Stimulated activated CD4-positive, alpha-beta T cell treated with anti-CD3 and anti-CD28 coated beads, Interleukin-4, amount 100 ng/mL, for 24 hours (primary cell): ENCODE results near the gene SOX9.
"Not testable (repeated sequence)": the region's sequence is repeated elsewhere in the genome, so short reads cannot be mapped to it uniquely, and the experiment has no call there.

Experiments used
- DNase-seq: peaks from one replicate; pipeline ENCODE4 v3.0.0-alpha.2; 2020

Gene SOX9

DNA sequence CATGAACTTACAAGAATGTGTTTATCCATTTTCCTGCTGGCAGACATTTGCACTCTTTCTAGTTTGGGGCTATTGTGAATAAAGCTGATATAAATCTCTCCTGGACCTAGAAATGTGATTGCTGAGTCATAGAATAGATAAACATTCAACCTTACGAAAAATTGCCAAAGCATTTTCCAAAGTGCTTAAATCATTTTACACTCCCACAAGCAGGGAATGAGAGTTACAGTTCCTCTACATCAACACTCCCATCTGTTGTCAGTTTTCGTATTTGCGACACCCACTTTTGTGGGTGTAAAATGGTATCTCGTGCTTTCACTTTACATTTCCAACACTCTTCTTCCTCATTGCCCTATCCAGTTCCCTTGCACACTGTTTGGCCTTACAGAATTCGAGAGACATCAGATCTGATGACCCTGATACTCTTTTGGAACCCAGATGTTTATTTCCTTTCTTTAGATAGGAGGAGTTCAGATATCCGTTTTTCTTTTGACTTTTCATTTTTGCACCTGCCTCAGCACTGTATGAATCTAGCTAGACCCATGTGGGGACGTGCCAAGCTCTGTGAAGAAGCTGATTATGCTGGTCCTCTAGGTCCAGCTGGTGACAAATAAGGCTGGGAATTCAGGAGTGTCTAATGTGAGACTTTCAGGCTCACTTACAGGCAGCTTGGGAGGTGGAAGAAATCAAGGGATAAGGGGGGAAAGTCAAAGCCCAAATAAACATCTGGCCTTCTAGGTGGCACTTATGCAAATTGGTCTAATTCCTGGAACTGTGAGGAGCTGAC, 14.0 kb downstream of the SOX9 start:
- no peak for DNase-seq

DNA sequence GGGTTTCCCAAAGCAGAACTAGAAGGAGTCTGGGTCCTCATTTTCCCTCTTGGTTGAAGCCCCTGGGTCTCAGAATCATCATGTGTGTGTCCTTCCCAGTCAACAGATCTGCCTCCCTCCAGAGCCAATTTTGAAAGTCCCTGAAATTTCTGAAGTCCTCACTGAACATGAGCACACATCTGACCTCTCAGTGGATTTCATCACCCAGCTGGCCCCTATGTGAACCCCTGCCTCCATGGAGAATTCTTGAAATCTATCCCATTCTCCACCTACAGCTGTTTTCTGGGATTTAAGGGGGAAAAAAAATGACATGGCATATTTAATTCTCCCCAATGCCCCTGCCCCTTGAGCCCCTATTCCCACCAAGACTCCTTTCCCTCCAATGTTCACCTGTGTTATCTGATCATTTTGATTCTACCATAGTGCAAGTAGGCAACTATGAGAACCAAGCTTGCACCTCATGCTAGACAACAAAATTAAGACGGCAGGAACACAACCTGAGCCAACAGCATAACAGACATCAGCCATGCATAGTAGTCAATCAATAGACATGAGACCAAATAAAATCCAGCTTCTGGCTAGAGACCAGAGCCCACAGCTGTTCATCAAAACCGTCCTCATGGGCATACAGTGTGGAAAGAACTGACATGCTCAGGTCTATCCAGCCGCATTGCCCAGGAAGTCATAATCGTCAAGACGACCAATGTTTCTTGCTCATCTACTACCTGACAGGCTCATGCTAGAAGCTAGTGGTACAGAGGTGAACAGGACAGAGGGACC, 14.9 kb downstream of the SOX9 start:
- no peak for DNase-seq

DNA sequence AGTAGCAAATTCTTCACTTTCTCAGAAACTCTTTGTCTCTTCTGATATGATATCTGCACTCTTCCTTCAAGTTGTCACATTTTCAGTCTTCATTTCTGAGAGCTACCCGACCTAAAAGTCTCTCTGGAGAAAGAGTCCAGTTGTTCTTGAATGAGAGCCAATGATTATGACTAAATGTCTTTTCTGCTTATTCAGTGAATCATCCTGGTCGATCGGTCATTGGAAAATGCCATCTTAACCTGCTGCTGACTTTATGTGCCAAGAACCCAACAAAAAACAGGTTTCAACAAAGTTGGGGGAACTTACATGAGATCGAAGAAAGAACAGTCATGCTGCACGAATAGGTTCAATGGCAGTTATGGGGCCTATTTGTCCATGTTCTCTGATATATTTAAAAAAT, 15.9 kb downstream of the SOX9 start:
- no peak for DNase-seq

DNA sequence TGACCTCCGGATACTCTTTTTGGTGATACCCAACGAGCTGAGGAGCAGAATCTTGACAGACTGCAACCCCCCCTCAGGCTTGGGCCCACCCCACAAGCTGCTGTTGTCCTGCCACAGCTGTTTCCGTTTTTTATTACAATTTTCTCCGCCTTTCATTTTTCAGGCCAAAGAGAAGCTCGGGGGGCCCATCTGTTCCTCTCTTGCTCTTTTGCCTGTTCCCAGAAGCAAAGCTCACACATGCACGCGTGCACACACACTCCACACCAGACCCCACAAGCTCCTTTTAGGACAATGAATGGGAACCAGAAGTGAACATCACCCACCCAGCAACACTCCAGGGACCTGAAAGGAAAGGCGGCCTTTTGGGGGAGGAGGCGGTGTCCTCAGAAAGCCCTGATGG, 16.3 kb downstream of the SOX9 start:
- no peak for DNase-seq

DNA sequence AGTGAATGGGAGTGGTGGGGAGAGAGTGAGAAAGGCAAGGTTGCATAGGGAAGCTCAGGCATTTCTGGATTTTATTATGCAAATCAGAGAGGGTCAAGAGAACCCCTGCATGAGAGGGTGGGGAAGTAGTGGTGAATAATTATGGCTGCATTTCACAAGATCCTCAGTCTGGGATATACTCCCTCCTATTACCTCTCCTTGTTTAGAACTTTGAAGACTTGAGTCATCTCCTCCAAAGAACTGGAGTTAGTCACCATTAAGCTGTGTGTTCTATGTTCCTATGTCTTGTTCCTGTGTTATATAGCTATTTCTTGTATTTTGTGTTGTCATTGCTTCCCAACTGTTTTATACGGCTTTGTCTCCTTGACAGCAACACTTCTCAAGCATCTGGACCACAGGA, 18.4 kb downstream of the SOX9 start:
- DNase-seq, result no peak

DNA sequence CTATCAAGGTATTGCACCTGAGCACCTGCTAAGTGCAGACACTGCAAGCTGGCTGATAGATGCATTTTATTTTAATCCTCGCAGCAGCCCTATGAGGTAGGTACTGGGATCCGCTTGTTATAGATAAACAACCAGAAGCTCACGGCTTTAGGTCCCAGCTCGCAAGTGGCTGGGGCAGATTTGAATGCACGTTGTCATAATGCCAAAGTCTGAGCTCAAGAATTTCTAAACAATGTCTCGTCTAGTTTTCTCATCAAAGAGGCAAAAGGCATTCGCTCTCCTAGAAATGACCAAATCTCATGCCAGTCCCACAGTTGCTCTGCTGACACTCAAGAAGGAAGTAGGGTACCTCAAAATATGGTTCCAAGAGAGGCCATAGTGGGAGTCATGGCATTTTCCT, 20.5 kb downstream of the SOX9 start:
- DNase-seq, result no peak

DNA sequence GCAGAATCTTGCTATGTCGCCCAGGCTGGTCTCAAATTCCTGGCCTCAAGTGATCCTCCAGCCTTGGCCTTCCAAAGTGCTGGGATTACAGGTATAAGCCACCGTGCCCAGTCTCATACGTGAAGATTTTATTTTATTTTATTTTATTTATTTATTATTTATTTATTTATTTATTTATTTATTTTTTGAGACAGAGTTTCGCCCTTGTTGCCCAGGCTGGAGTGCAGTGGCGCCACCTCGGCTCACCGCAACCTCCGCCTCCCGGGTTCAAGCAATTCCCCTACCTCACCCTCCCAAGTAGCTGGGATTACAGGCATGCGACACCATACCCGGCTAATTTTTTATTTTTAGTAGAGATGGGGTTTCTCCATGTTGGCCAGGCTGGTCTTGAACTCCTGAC, 21.3 kb downstream of the SOX9 start:
- DNase-seq, result not testable (repeated sequence)

DNA sequence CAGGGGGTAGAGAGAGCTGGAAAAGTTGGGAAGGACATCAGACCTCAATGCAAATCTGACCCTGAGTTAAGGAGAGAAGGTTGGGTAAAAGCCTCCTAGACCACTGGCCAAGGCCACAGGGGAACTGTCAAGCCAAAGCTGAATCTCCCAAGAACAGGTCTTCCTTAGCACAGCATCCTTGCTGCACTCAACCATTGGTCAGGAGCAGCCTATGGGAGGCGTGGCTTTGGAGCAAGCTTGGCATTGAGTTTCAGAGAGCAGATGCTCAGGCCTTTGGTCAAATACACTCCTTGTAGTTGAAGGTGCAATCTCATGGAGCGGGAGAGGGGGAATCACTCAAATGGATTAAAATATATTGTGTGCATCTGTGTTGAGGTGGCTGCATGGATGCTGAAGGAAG, 21.8 kb downstream of the SOX9 start:
- DNase-seq, result no peak

DNA sequence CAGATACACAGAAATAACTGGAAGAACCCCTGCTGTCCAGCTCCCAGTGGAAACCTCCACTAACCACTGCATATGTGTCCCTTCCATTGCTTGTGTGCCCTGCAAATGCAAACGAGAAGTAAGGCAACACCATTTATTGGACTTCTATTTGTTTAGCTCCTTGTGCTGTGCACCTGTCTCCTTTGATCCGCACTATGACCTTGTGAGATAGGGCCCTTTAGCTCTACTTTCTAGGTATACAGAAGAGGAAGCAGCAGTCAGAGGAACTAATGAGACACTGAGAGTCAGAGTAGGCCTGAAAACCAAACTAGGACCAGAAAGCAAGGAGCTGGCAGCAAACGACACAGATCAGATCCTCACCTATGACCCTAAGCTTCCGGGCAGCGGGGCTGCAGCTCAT, 22.4 kb downstream of the SOX9 start:
- DNase-seq, result no peak

DNA sequence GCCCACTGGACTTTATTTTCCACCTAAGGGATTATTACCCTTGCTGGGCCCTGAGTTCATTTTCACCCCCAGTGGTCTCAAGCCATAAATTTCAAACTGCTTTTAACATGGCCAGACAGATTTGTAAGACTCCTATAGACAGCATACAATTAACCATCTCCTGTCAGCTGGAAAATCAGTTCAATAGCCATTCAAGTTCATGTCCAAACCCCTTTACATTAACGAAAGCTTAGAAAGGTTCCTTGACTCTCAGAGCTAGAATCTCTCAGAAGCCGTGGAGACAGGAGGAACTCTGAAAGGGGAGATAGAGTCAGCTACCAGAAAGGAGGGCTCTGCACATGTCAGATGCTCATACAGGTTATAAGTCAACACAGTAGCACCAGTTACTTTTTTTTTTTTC, 23.3 kb downstream of the SOX9 start:
- DNase-seq, result no peak

DNA sequence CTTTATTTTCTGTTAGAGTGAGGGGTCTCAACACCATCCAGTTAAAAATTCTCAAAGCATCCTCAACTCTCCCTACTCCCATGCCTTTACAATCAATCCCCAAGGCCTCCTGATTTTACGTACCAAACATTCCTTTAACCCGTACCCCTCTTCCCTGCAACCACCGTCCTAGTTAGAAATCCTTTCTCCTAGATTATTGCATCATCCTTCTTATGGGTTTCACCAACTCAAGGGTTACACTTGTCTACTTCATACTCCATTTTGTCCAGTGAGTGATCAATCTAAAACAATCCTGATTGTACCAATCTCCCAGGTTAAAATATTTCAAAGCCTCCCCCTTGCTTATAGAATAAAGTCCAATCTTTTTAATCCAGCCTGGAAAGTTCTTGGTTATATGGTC, 24.7 kb downstream of the SOX9 start:
- no peak for DNase-seq

DNA sequence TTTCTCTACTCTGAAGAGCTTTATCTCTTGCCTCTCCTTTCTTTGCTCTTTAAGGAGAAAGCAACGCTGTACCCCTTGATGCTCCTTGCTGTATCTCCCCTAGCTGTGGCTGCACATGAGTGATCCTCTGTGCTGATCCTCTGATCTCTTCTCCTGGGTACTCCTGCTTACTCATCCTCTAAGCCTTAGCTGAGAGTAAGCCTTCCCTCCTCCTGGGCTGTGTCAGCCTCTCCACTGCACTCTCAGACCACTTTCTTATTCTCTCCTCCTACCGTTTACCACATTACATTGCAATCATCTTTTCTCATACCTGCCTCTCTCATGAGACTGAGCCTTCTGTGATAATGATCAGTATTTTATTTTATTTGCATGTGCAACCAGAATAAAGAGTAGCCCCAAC, 25.1 kb downstream of the SOX9 start:
- DNase-seq, result no peak

DNA sequence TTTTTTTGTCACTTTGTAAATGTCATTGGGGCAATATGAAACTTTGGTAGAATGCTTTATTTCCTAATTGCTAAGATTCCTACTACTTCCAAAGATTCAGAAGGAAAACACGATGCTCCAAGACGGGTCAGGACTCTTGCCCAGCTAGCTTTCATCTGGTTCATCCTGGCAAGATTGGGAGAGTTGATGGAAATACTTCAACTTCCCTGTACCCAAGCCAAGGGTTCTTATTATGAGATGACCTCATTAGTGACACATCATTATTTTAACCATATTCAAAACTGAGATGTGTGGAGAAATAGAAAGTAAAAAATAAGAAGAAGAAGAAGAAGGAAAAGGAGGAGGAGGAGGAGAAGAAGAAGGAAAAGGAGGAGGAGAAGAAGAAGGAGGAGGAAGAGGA, 25.6 kb downstream of the SOX9 start:
- DNase-seq, result no peak

DNA sequence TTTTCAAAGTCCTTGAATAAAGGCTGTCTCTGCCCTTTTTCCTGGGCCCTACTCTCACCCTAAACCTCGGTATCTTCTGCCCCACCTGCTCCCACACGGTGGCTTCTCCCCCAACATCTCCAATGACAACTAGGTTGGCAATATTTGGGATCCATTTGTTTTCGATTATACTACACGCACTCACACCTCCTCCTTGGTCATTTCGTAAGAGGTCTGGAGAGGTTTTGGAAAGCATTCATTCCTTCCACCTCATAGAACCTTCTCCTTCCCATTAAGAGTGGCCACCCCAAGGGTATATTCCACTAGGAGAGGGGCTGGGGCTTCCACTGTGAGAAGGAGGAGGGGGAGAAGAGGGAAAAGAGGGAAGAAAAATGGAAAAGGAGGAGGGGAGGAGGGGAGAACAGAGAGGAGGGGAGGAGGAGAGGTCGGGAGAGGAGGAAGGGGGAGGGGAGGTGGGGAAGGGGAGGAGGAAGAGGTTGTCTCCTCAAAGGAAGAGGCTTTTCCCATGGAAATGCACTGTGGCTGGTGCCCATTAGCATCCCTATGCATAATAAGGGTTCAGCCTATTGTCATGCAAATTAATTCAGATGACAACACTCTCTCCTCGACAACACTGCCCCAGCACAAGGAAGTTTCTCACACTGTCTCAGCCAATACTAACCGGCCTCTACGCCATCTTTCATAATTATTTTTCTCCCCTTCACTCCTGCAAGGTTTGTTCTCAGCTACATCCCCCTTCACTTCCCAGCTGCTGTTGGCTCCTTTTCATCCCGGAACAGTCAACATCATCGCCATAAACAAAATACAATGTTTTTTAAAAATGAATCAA, 30.0 kb downstream of the SOX9 start:
- no peak for DNase-seq

DNA sequence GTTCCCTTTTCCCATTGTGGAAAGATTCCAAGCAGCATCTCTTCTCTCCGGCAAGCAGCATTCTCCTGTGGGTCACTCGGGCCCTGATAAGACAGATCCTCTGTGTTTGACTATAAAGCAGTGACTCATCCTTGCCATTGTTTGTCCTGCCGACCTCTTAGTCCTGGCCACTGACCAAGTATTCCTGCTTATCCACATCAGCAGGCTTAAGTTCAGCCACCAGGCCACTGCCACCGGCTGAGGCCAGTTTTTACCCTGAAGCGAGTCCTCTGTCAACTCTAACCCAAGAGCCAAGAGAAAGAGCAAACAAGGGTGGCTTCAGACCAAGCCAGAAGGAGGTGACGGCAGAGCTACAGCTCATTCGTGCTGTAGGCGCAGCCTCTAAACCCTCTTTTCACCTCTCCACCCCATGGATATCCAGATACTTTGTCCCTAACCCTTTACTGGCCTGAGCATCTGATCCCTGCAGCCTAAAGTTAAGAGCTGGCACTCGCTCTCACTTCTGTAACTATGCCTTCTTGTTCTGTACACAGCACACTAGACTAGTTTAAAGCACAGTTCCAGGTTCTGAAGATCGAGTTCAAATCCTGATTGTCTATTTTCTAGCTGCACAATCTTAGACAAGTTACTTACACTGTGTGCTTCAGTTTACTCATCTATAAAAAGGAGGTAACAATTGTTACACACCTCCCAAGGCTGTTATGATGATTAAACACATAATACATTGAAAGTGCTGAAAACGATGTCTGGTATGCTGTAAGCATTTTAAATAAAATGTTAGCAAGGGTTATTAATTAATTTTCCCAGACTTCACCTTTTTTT, 31.0 kb downstream of the SOX9 start:
- DNase-seq, result no peak

DNA sequence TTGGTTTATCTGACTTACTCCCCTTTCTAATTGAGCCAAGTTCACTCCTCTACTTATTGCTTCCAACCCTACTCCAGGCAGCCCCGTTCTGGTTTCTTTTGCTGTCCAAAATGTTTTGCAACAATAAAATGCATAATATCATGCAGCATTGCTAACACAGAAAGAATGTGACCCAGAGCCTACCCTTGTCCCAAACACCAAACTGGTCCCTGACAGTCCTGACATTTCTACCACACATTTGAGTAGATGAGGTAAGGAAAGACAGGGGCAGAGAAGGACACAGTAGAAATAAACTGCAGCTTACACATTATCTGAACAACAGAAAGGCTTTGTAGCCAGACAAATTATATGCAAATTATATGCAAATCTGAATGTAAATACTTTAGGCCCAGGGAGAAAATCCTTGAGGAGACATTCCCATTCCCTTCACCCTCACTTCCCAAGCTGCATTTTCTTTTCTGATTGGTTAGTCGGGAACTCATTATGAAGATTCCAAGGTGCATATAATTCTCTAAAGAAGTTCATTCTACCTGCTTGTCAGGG, 31.6 kb downstream of the SOX9 start:
- no peak for DNase-seq

DNA sequence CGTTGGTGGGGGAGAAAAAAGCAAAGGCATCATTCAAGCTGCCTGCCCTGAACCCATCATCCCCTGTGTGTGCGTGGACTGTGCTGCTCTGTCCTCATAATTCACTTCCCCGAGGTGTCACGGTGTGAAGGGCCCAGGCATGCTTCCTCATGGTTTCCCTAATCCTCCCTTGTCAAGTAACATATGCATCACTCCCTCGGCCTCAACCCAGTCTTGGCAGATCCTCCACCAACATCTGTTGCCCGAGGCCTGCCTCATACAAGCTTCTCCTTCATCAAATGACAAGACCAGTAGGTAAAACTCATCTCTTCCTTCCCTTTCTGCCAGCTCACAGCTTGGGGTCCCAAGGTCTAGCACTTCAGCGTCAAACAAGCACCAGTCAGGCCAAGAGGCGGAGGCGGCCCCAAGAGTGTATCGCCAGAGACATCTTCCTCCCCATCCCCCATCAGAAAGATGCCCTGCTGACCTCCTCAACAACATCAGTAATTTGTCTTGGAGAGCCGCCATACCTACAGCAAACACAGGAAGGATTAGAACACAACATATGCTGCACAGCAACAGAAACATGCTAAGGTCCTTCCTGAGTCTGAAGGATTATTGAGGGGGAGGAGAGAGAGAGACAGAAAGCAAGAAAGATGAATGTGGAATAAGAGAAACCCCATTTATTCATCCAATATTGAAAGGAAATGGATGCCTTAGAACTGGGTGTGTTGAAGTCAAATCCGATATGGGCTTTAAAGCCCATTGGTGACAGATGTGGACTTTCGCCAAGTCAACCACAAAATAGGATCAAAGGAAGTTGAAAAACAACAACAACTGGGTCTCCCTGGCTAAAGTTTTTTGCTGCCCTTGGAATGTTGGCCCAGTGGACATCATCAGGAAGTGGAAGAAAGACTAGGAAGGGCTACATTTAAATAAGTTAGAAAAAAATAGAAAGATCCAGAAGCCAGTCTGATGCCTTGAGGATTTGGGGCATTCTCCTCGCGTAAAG, 38.4 kb downstream of the SOX9 start:
- no peak for DNase-seq

DNA sequence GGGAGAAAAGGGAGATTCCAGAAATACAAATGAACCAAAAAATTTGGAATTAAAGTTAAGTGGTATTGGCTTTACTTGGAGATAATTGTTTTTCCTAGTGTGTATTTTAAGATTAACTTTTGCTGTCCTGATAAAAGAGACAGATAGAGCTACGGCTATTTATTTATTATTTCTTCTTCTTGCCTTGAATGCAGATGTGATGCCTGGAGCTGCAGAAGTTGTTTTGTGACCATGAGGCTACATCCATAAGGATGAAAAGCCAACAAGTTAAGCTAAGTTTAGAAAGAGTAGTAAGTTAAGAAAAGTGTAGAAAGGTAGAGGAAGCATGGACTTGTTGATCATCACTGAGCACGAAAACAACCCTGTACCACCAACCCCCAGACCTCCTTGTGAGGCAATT, 41.7 kb downstream of the SOX9 start:
- no peak for DNase-seq

DNA sequence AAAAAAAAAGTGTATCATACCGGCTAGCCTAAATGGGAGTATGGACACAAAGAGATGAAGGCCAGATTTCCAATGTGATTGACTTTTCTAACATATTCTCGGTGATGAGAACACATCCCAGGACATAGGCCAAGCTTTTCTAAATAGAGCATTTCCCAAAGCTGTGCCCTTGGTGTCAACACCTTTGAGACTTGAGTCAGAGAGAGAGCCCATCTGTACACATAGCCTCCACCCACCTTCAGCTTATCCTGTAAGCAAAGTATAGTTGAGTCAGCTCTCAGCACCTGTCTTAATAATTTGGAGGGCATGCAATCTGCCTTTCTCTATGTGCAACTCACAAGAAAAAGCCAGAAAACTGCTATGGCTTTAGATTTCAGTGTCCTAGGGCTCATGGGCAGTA, 42.7 kb downstream of the SOX9 start:
- no peak for DNase-seq

DNA sequence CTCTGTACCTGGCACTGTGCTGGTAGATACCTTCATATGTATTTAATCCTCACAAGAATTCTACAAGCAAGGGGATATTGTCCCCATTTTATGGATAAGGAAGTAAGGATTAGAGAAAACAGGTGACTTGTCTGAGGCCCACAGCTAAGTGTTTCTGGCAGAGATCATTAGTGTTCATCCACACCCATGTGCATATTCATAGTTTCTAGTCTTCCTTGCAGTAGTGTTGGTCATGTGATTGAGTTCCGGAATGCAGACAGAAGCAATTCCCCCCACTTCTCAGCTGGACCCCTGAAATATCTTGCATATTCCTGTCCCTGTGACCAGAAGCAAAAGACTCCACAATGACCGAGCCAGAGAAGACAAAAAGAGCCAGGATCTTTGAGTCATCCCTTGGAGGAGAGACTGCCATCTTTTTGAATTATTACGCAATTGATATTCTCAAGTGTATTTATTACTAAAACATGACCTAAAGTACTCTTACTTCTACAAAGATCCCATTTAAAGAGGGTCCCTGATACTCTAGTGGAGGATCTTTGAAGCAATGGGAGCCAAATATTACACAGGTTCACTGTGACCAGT, 43.4 kb downstream of the SOX9 start:
- no peak for DNase-seq
